GM15510 (cell line): ENCODE results near the gene WDR47.

ENCODE experiments used
- POLR2A ChIP-seq: IDR thresholded peaks from 3 replicates; pipeline ENCODE4 v1.6.1; 2011; ENCODE audit warnings: borderline replicate concordance; ENCODE audit not compliant: insufficient read length; ENCODE audit errors: extremely low read depth

The WDR47 gene

GRCh38 chr1:109041621-109042468 lies at the start of gene WDR47:
TSS of gene WDR47 (minus strand) at chr1:109042102. CDS start at chr1:109023512, 18,590 bp downstream.
- peak; percentile 98 for TF ChIP-seq POLR2A

- TF ChIP-seq POLR2A: no peak
These were observed 49.4 kb upstream of the WDR47 start for GRCh38 chr1:109091078-109091838.

- peak; percentile 57 for TF ChIP-seq POLR2A
These were observed 48.5 kb upstream of the WDR47 start, which contains the start of gene TMEM167B for GRCh38 chr1:109090196-109091077. TSS of gene TMEM167B (plus strand) at chr1:109090764. CDS start at chr1:109090873, 109 bp downstream.

GRCh38 chr1:109089242-109090015 lies 47.5 kb upstream of the WDR47 start:
- no peak for TF ChIP-seq POLR2A

GRCh38 chr1:109084563-109085517 lies 42.9 kb upstream of the WDR47 start:
- TF ChIP-seq POLR2A: no peak

GRCh38 chr1:109083923-109084322 lies 42.0 kb upstream of the WDR47 start:
- TF ChIP-seq POLR2A: no peak

GRCh38 chr1:109083501-109083900 lies 41.6 kb upstream of the WDR47 start:
- no peak for TF ChIP-seq POLR2A

GRCh38 chr1:109080441-109081082 lies 38.7 kb upstream of the WDR47 start:
- TF ChIP-seq POLR2A: no peak

- TF ChIP-seq POLR2A: no peak
These were observed 37.3 kb upstream of the WDR47 start for GRCh38 chr1:109079240-109079622.

GRCh38 chr1:109078317-109078716 lies 36.4 kb upstream of the WDR47 start:
- no peak for TF ChIP-seq POLR2A

- peak; percentile 88 for TF ChIP-seq POLR2A
These were observed 33.9 kb upstream of the WDR47 start, which contains the start of gene TAF13 for GRCh38 chr1:109075531-109076490. TSS of gene TAF13 (minus strand) at chr1:109076003. CDS start at chr1:109075947, 56 bp downstream.
